CD8-positive, alpha-beta memory T cell (primary cell): ENCODE results near the gene GRID2. TPM values are rescaled to one million over a fixed set of nuclear protein-coding genes. Genes with fewer than 3 reads are reported as not detected.

Experiments
- CTCF ChIA-PET: fragments of 350-600 bp; sonication (Branson Sonifier 250); formaldehyde crosslinking; loops from one replicate; lab custom pipeline; 2021; ENCODE audit warnings: antibody characterized with exemption; lab: Charles Lee
- POLR2A ChIA-PET: fragments of 350-600 bp; sonication (Branson Sonifier 250); formaldehyde crosslinking; loops from one replicate; lab custom pipeline; 2021; ENCODE audit warnings: antibody characterized with exemption; lab: Charles Lee
- DNase-seq, 5 donors: peaks; one replicate each; pipeline versions ENCODE4 v3.0.0 to v3.0.0-alpha.2; 2020 to 2022; ENCODE audit warnings: mixed read lengths in 1 of 5
- H3K27ac ChIP-seq: one replicate; pipeline ENCODE4 v1.7.0; 2013; ENCODE audit warnings: low read depth, mild to moderate bottlenecking, low read length, moderate library complexity
- H3K27me3 ChIP-seq: 2 replicates; pipeline ENCODE4 v1.7.0; 2013; ENCODE audit warnings: low read length, mild to moderate bottlenecking; ENCODE audit not compliant: insufficient read depth, poor library complexity, severe bottlenecking
- H3K36me3 ChIP-seq: 2 replicates; pipeline ENCODE4 v1.7.0; 2013; ENCODE audit warnings: mild to moderate bottlenecking, low read length, moderate library complexity; ENCODE audit not compliant: insufficient read depth
- H3K4me1 ChIP-seq: 2 replicates; pipeline ENCODE4 v1.7.0; 2013; ENCODE audit warnings: mild to moderate bottlenecking, low read length, moderate library complexity; ENCODE audit not compliant: insufficient read depth
- H3K4me3 ChIP-seq: 2 replicates; pipeline ENCODE4 v1.7.0; 2013; ENCODE audit warnings: mild to moderate bottlenecking, low read length
- H3K9me3 ChIP-seq: 2 replicates; pipeline ENCODE4 v1.7.0; 2013; ENCODE audit warnings: mild to moderate bottlenecking, low read length
- H3K27ac Mint-ChIP-seq, 8 donors: one replicate each; pipeline ENCODE4 v1.8.0; 2020 to 2021; ENCODE audit warnings: mixed read lengths in 8 of 8, mild to moderate bottlenecking in 6 of 8, inconsistent platforms in 3 of 8, moderate library complexity in 3 of 8
- H3K27me3 Mint-ChIP-seq, 2 donors: one replicate each; pipeline ENCODE4 v1.8.0; 2020 to 2021; ENCODE audit warnings: mixed read lengths in 2 of 2, mild to moderate bottlenecking in 1 of 2, moderate library complexity in 1 of 2
- H3K36me3 Mint-ChIP-seq, 3 donors: one replicate each; pipeline ENCODE4 v1.8.0; 2020 to 2021; ENCODE audit warnings: mixed read lengths in 3 of 3, inconsistent platforms in 1 of 3, mild to moderate bottlenecking in 1 of 3
- H3K4me1 Mint-ChIP-seq, 3 donors: one replicate each; pipeline ENCODE4 v1.8.0; 2020 to 2021; ENCODE audit warnings: mixed read lengths in 3 of 3, inconsistent platforms in 1 of 3, mild to moderate bottlenecking in 1 of 3
- H3K4me3 Mint-ChIP-seq, 7 donors: one replicate each; pipeline ENCODE4 v1.8.0; 2020 to 2021; ENCODE audit warnings: mixed read lengths in 7 of 7, mild to moderate bottlenecking in 6 of 7, moderate library complexity in 4 of 7, inconsistent platforms in 2 of 7
- H3K9me3 Mint-ChIP-seq, 5 donors: one replicate each; pipeline ENCODE4 v1.8.0; 2020 to 2022; ENCODE audit warnings: mixed read lengths in 5 of 5, mild to moderate bottlenecking in 3 of 5, moderate library complexity in 2 of 5, inconsistent platforms in 1 of 5
- polyA plus RNA-seq: library from polyadenylated mRNA; unstranded; fragments of 300-500 nt; fragmentation: Illumina TruSeq; gene quantifications from one replicate; pipeline ENCODE4 v1.2.3, GENCODE V29; 2021
- total RNA-seq, 2 experiments: library from RNA; stranded (reverse); gene quantifications; one replicate each; pipeline ENCODE4 v1.2.3, GENCODE V29; 2021

Gene GRID2
- total and polyA plus RNA-seq, 3 experiments from 2014 or later: not detected

DNA sequence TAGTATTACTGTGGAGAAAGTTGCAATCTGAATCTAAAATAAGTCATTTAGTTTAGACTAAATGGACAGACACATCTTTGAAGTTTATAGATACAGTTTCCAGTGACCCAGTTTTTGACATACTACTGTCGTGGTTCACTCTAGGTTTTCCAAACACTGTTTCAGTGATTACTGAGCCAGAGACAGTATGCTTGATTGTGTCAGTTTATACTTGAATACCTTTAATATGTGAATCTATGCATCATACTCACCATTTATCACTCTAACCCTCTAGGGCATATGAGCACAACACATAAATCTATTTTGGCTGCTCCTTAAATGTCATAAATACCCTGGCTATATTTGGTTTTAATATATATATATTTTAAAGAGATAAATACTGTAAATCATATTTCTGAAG is 173.5 kb downstream of the GRID2 start:
- CTCF ChIA-PET: no interaction called here
- no peak overlapping the region for H3K4me3 Mint-ChIP-seq
- POLR2A ChIA-PET: no interaction called here

DNA sequence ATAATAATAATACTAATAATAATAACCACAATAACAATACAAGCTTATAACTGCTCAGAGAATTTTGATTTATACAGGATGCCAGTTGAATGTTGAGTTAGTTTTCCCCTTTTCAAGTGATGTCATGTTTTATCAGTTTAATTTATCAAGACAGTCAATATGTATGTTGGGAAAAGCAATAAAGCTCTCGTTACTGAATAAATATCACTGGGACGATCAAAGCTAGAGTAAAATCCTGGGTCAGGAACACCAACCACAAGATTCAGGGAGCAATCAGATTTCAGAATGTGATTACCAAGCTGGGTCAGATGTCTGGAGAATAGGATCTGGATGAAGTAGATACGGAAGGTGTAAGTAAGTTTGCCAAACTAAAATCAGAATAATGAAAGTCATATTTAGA is 179.6 kb downstream of the GRID2 start:
- Histone ChIP-seq H3K27ac (no peak overlapping the region), H3K4me1 (no peaks in the 10 kb centered on the region), H3K27me3 (no peaks in the 10 kb centered on the region), H3K36me3 (no peaks in the 10 kb centered on the region), H3K9me3 (no peaks in the 10 kb centered on the region), H3K4me3 (no peak overlapping the region)
- H3K4me1 Mint-ChIP-seq: no peaks in the 10 kb centered on the region
- no peak for DNase-seq
- H3K36me3 Mint-ChIP-seq: no peaks in the 10 kb centered on the region
- CTCF ChIA-PET: no interaction called here
- H3K27ac Mint-ChIP-seq: no peak overlapping the region
- H3K4me3 Mint-ChIP-seq: no peak overlapping the region
- POLR2A ChIA-PET: no interaction called here
- H3K27me3 Mint-ChIP-seq: no peaks in the 10 kb centered on the region
- peaks cover 0 to 21% (median 5%) of the 10 kb centered on the region in 5 donors for H3K9me3 Mint-ChIP-seq

More for the DNA sequence above, 173.5 kb downstream of the GRID2 start:
- H3K4me1 Mint-ChIP-seq: no peaks in the 10 kb centered on the region
- H3K27ac ChIP-seq: no peak overlapping the region
- no peaks in the 10 kb centered on the region for H3K27me3 ChIP-seq
- H3K4me1 ChIP-seq: no peaks in the 10 kb centered on the region
- no peak overlapping the region for H3K27ac Mint-ChIP-seq
- no peaks in the 10 kb centered on the region for H3K9me3 ChIP-seq
- H3K27me3 Mint-ChIP-seq: no peaks in the 10 kb centered on the region
- DNase-seq: no peak
- no peak overlapping the region for H3K4me3 ChIP-seq
- no peaks in the 10 kb centered on the region for H3K36me3 Mint-ChIP-seq
- H3K9me3 Mint-ChIP-seq: peaks cover 0 to 21% (median 5%) of the 10 kb centered on the region in 5 donors
- no peaks in the 10 kb centered on the region for H3K36me3 ChIP-seq

DNA sequence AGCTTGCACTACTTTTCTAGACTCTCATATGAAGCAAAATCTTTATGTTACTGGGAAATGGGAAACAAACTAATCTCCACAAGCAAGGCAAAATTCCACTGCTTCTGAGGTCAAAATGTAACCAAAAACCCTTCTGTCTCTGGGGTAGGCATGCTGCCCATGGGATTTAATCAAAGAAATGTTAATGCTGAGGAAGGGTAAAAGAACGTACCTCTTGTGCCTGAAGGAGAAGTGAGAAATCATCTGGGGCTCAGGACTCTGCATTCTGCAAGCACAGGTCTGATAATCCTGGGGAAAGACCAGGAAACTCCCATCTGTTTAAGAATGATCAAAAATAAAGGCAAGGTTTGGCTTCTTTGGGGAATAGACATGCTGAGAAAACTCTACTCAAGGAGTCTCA is 184.7 kb downstream of the GRID2 start:
- H3K27ac Mint-ChIP-seq: no peak overlapping the region
- CTCF ChIA-PET: no interaction called here
- H3K27me3 Mint-ChIP-seq: no peaks in the 10 kb centered on the region
- POLR2A ChIA-PET: no interaction called here
- DNase-seq: no peak
- no peaks in the 10 kb centered on the region for H3K27me3 ChIP-seq
- no peak overlapping the region for H3K4me3 Mint-ChIP-seq
- no peaks in the 10 kb centered on the region for H3K4me1 ChIP-seq
- H3K9me3 Mint-ChIP-seq: peaks cover 0 to 18% (median 4%) of the 10 kb centered on the region in 5 donors
- no peaks in the 10 kb centered on the region for H3K36me3 Mint-ChIP-seq
- no peak overlapping the region for H3K27ac ChIP-seq
- H3K4me3 ChIP-seq: no peak overlapping the region
- no peaks in the 10 kb centered on the region for H3K4me1 Mint-ChIP-seq
- H3K9me3 ChIP-seq: no peaks in the 10 kb centered on the region
- no peaks in the 10 kb centered on the region for H3K36me3 ChIP-seq

DNA sequence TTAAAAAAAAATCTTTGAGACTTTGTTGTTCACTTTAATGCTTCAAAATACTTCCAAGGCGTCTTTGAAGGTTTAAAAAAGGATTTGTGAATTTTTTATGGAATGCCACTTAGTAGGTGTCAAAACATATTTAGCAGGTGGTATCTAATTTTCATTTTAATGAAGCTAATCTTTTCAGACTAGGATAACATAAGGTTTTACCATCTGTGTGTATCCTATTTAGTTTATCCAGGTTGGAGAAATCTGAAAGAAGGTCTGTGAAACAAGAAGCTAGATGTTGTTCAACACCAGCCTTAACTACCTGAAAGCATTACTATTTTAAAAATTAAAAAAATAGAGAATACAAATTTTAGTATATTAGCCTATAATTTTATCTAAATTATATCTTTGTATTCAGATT is 193.4 kb downstream of the GRID2 start:
- H3K4me3 Mint-ChIP-seq: no peak overlapping the region

DNA sequence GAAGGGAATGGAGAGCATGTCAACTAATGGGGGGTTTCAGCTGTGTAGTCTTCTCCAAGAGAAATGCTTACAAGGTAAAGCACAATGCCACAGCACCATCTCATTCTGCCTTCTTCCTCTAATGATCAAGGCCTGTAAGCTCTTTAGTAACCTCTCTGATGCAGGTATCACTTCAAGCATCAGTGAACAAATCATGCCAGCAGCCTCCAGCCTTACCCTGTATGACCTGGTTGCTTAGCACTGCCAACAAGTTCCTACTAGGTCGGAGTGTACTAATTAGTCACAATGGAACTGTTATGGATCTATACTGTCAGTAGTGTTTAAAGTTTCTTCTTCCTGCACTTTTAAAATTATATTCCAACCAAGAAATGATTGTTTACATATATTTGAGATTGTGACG is 197.7 kb downstream of the GRID2 start:
- ChIA-PET CTCF (no interaction called here), POLR2A (no interaction called here)
- Histone ChIP-seq H3K4me1 (no peaks in the 10 kb centered on the region), H3K9me3 (no peaks in the 10 kb centered on the region), H3K27me3 (no peaks in the 10 kb centered on the region), H3K36me3 (no peaks in the 10 kb centered on the region), H3K27ac (no peak overlapping the region), H3K4me3 (no peak overlapping the region)
- H3K27ac Mint-ChIP-seq: no peak overlapping the region
- no peaks in the 10 kb centered on the region for H3K27me3 Mint-ChIP-seq
- H3K36me3 Mint-ChIP-seq: no peaks in the 10 kb centered on the region
- H3K4me1 Mint-ChIP-seq: no peaks in the 10 kb centered on the region
- no peak overlapping the region for H3K4me3 Mint-ChIP-seq
- no peak for DNase-seq
- peaks cover 0 to 32% (median 3%) of the 10 kb centered on the region in 5 donors for H3K9me3 Mint-ChIP-seq

More for the DNA sequence above, 193.4 kb downstream of the GRID2 start:
- H3K9me3 ChIP-seq: no peaks in the 10 kb centered on the region
- ChIA-PET POLR2A (no interaction called here), CTCF (no interaction called here)
- Mint-ChIP-seq H3K36me3 (no peaks in the 10 kb centered on the region), H3K27me3 (no peaks in the 10 kb centered on the region), H3K27ac (no peak overlapping the region), H3K4me1 (no peaks in the 10 kb centered on the region), H3K9me3 (peaks cover 0 to 29% (median 1%) of the 10 kb centered on the region in 5 donors)
- H3K27me3 ChIP-seq: no peaks in the 10 kb centered on the region
- H3K36me3 ChIP-seq: no peaks in the 10 kb centered on the region
- no peak for DNase-seq
- no peak overlapping the region for H3K4me3 ChIP-seq
- H3K4me1 ChIP-seq: no peaks in the 10 kb centered on the region
- no peak overlapping the region for H3K27ac ChIP-seq

DNA sequence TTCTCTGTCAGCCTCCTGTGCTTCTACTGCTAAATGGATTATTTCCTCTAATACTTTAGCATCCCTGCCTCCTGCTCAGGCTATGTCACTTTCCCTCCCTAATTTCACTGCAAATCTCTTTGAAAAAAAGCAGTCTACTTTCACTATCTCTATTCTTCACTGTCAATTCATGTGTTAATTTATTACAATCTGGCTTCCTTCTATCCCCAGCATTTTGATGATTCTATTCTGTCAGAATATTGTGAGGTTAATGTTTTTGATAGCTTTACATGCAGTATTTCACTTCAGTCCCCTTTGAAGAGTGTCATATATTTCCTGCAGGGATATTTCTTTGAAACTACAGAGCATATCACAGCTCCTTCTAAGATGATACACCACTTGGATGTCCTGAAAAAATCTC is 203.2 kb downstream of the GRID2 start:
- Mint-ChIP-seq H3K4me1 (no peaks in the 10 kb centered on the region), H3K4me3 (no peak overlapping the region), H3K27me3 (no peaks in the 10 kb centered on the region), H3K36me3 (no peaks in the 10 kb centered on the region), H3K27ac (no peak overlapping the region), H3K9me3 (peaks cover 7 to 33% (median 8%) of the 10 kb centered on the region in 5 donors)
- Histone ChIP-seq H3K36me3 (no peaks in the 10 kb centered on the region), H3K27me3 (no peaks in the 10 kb centered on the region), H3K27ac (no peak overlapping the region), H3K4me3 (no peak overlapping the region), H3K4me1 (no peaks in the 10 kb centered on the region), H3K9me3 (no peaks in the 10 kb centered on the region)
- no peak for DNase-seq
- POLR2A ChIA-PET: no interaction called here
- CTCF ChIA-PET: no interaction called here

DNA sequence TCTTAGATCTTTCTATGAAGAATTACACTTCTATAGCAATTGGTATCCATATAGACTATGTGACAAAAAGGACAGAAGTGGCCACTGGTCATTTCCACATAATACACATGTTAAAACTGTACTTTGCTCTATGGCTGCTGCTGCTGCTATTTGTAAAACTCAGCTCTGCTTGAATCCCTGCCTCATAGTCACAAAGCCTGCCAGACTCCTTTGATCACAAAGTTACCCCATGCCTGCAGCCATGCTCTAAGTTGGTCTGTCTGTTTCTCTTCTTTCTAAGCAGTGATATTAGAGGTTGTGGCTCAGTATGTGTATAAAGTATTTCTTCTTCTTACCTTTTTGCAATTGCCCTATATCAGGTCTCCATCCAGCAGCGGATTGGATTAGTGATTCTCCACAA is 210.9 kb downstream of the GRID2 start:
- Histone ChIP-seq H3K4me3 (no peak overlapping the region), H3K9me3 (no peaks in the 10 kb centered on the region), H3K27ac (no peak overlapping the region), H3K27me3 (no peaks in the 10 kb centered on the region), H3K4me1 (no peaks in the 10 kb centered on the region), H3K36me3 (no peaks in the 10 kb centered on the region)
- no peak for DNase-seq
- Mint-ChIP-seq H3K4me1 (no peaks in the 10 kb centered on the region), H3K9me3 (peaks cover 0 to 28% (median 5%) of the 10 kb centered on the region in 5 donors), H3K27ac (no peak overlapping the region), H3K4me3 (no peak overlapping the region), H3K27me3 (no peaks in the 10 kb centered on the region), H3K36me3 (no peaks in the 10 kb centered on the region)
- ChIA-PET POLR2A (no interaction called here), CTCF (no interaction called here)

DNA sequence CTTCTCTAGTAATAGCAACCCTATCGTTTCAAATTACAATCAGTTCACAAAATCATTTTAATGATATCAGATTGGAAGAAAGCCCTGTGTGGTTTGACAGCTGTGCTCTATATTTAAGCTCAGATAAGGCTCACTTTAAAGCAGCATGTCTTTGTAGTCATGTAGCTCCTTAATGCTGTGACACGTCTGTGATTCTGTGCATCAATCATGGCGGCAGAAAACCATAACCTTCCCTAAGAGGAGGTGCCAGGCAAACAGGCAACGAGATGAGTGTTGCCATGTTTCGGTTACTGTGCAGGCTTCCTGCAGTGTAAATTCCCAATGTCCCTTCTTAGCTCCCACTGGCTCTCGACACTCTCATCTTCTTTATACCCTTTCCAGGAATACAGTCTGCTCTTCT is 212.7 kb downstream of the GRID2 start:
- H3K27me3 Mint-ChIP-seq: no peaks in the 10 kb centered on the region

DNA sequence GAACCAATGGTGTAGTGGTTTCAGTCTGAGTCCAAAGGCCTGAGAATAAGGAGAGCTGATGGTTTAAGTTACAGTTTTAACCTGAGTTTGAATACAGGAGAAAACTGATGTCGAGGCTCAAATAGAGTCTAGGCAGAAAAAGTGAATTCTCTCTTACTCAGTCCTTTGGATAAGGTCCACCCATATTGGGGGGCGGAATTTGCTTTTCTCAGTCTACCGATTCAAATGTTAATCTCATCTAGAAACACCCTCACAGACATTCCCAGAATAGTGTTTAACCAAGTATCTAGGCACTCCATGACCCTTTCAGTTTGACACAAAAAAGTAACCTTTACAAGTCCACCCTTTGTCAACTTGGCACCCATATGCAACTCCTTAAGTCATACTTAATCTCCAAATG is 216.0 kb downstream of the GRID2 start:
- peaks cover 0 to 17% (median 1%) of the 10 kb centered on the region in 5 donors for H3K9me3 Mint-ChIP-seq
- H3K36me3 Mint-ChIP-seq: no peaks in the 10 kb centered on the region

More for the DNA sequence above, 212.7 kb downstream of the GRID2 start:
- Mint-ChIP-seq H3K27ac (no peak overlapping the region), H3K36me3 (no peaks in the 10 kb centered on the region), H3K4me1 (no peaks in the 10 kb centered on the region), H3K9me3 (peaks cover 0 to 25% (median 1%) of the 10 kb centered on the region in 5 donors), H3K4me3 (no peak overlapping the region)
- Histone ChIP-seq H3K27ac (no peak overlapping the region), H3K9me3 (no peaks in the 10 kb centered on the region), H3K36me3 (no peaks in the 10 kb centered on the region), H3K27me3 (no peaks in the 10 kb centered on the region), H3K4me1 (no peaks in the 10 kb centered on the region), H3K4me3 (no peak overlapping the region)
- no peak for DNase-seq
- CTCF ChIA-PET: no interaction called here
- POLR2A ChIA-PET: no interaction called here

More for the DNA sequence above, 216.0 kb downstream of the GRID2 start:
- no peaks in the 10 kb centered on the region for H3K4me1 Mint-ChIP-seq
- Histone ChIP-seq H3K36me3 (no peaks in the 10 kb centered on the region), H3K27ac (no peak overlapping the region), H3K9me3 (no peaks in the 10 kb centered on the region), H3K4me1 (no peaks in the 10 kb centered on the region), H3K4me3 (no peak overlapping the region), H3K27me3 (no peaks in the 10 kb centered on the region)
- no peak overlapping the region for H3K4me3 Mint-ChIP-seq
- DNase-seq: no peak
- POLR2A ChIA-PET: no interaction called here
- no peaks in the 10 kb centered on the region for H3K27me3 Mint-ChIP-seq
- no peak overlapping the region for H3K27ac Mint-ChIP-seq
- CTCF ChIA-PET: no interaction called here
